ENCODE measurements around the gene MTCH1. TPM values are rescaled to one million over a fixed set of nuclear protein-coding genes. Genes with fewer than 3 reads are reported as not detected.

MTCH1 gene
- total and polyA plus RNA-seq, 8 donors, result 145 to 192 (median 164) TPM

- Histone ChIP-seq H3K27me3 (no peaks in the 10 kb centered on the region), H3K9me3 (no peaks in the 10 kb centered on the region), H3K4me3 (no peak overlapping the region), H3K36me3 (peaks cover 0 to 10% of the 10 kb centered on the region in 2 donors), H3K27ac (no peak overlapping the region), H3K4me1 (peaks cover 0 to 39% of the 10 kb centered on the region in 2 donors)
- intact Hi-C loops (cut with DNase I), result no loop called here
- ATAC-seq (no peak), DNase-seq (no peak)
- no peak for TF ChIP-seq CTCF (IDR thresholded peaks at IDR 0.05)
Measured at GRCh38 chr6:37032239-37032638, 46.2 kb upstream of the MTCH1 start.

GRCh38 chr6:37030599-37030998 lies 44.6 kb upstream of the MTCH1 start:
- no peak for DNase-seq
- no peak overlapping the region for H3K27ac ChIP-seq

DNA sequence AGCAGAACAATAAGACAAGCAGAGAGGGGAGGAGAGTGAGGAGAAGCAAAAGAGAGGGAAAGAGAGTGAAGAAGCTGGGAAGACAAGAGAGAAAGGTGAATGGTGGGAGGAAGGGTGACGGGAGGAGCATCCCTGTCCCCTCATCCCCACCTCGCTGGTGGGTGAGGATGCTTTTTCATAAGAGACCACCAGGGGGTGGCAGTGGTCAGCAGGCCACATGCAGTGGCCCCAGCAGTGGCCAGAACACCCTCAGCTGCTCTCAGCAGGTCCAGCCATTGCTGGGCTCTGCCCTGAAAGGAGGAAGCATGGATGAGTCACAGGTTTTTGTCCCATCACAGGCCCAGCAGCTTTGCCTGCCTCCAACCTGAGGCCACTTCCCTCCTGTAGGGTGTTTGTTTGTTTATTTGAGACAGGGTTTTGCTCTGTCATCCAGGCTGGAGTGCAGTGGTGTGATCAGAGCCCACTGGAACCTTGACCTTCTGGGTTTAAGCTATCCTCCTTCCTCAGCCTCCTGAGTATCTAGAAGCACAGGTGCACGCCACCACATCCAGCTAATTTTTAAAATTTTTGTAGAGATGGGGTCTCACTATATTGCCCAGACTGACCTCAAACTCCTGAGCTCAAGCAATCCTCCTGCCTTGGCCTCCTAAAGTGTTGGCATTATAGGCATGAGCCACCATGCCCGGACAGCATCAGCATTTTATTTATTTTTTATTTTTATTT lies 43.4 kb upstream of the MTCH1 start:
- Histone ChIP-seq H3K27ac (peak overlapping the region in 1 of 2 donors; percentile 86), H3K4me3 (no peak overlapping the region), H3K4me1 (peaks cover 0 to 38% of the 10 kb centered on the region in 2 donors), H3K9me3 (no peaks in the 10 kb centered on the region), H3K27me3 (no peaks in the 10 kb centered on the region), H3K36me3 (peaks cover 0 to 34% of the 10 kb centered on the region in 2 donors)
- peak; percentile 72 to 80 for TF ChIP-seq CTCF (IDR thresholded peaks at IDR 0.05)
- intact Hi-C loops (cut with DNase I), result loop anchor here in 1 of 2 donors (10.0 kb wide), 1 partner anchor 145 kb away; the partner anchor contains the start of gene PIM1
- ATAC-seq (peak; percentile 93), DNase-seq (peak in 3 of 4 donors; percentile 46 to 92 (median 89))

More at GRCh38 chr6:37030599-37030998, 44.6 kb upstream of the MTCH1 start:
- no peak overlapping the region for H3K4me3 ChIP-seq
- no peak for ATAC-seq
- H3K9me3 ChIP-seq, result no peaks in the 10 kb centered on the region
- intact Hi-C loops (cut with DNase I), result no loop called here
- no peaks in the 10 kb centered on the region for H3K27me3 ChIP-seq
- peaks cover 0 to 24% of the 10 kb centered on the region in 2 donors for H3K36me3 ChIP-seq
- no peak for TF ChIP-seq CTCF (IDR thresholded peaks at IDR 0.05)
- peaks cover 0 to 39% of the 10 kb centered on the region in 2 donors for H3K4me1 ChIP-seq

DNA sequence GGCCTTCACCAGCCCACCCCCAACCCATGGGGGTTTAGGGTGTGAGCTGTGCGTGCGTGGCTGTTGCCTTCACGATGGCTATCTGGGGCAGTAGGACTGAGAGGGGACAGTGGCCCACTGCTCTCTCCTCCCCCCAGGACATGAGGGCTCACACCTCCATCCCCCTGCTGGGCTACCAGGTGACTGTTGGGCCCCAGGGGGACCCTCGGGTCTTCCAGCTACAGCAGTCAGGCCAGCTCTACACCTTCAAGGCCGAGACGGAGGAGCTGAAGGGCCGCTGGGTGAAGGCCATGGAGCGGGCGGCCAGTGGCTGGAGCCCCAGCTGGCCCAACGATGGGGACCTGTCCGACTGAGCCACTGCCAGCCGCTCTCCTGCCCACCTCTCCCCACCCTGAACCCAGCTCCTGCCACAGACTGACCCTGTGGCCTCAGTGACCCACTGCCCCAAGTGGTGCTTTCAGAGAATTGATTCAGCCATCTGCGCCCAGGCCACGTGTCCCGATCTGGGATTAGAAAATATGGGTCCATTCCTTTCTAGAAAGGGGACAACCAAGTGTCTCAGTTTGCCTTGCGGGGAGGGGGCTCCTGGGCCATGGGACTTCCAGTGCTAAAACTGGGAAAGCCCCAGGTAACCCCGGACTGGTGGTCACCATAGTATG lies 41.9 kb upstream of the MTCH1 start:
- H3K4me1 ChIP-seq, result peaks cover 0 to 33% of the 10 kb centered on the region in 2 donors
- no peak for ATAC-seq
- H3K36me3 ChIP-seq, result peaks cover 0 to 46% of the 10 kb centered on the region in 2 donors
- TF ChIP-seq CTCF (IDR thresholded peaks at IDR 0.05), result no peak
- no peaks in the 10 kb centered on the region for H3K27me3 ChIP-seq
- DNase-seq, result no peak
- intact Hi-C loops (cut with DNase I), result loop anchor here in 1 of 2 donors (10.0 kb wide), 1 partner anchor 147 kb away; the partner anchor contains the start of gene PIM1
- no peak overlapping the region for H3K4me3 ChIP-seq
- no peaks in the 10 kb centered on the region for H3K9me3 ChIP-seq
- H3K27ac ChIP-seq, result no peak overlapping the region
